Activated CD8-positive, alpha-beta T cell treated with anti-CD3 and anti-CD28 coated beads for 36 hours (primary cell): ENCODE results near the gene MDC1. TPM values are rescaled to one million over a fixed set of nuclear protein-coding genes. Genes with fewer than 3 reads are reported as not detected.

Experiments used
- ATAC-seq: fragments of 200-7000 bp; cut with Tn5 transposase; one replicate; pipeline ENCODE4 v1.10.0; 2021; ENCODE audit warnings: mild to moderate bottlenecking, moderate library complexity
- CTCF ChIA-PET: fragments of 350-600 bp; sonication (Branson Sonifier 250); formaldehyde crosslinking; loops from one replicate; lab custom pipeline; 2021; ENCODE audit warnings: antibody characterized with exemption; lab: Charles Lee
- POLR2A ChIA-PET: fragments of 350-600 bp; sonication (Branson Sonifier 250); formaldehyde crosslinking; loops from one replicate; lab custom pipeline; 2021; ENCODE audit warnings: antibody characterized with exemption; lab: Charles Lee
- DNase-seq: peaks from one replicate; pipeline ENCODE4 v3.0.0-alpha.2; 2020
- H3K27ac Mint-ChIP-seq: one replicate; pipeline ENCODE4 v1.8.0; 2021; ENCODE audit warnings: mild to moderate bottlenecking, mixed read lengths
- H3K27me3 Mint-ChIP-seq: one replicate; pipeline ENCODE4 v1.8.0; 2021; ENCODE audit warnings: mixed read lengths
- H3K36me3 Mint-ChIP-seq: one replicate; pipeline ENCODE4 v1.8.0; 2021; ENCODE audit warnings: low read depth, mixed read lengths
- H3K4me1 Mint-ChIP-seq: one replicate; pipeline ENCODE4 v1.8.0; 2021; ENCODE audit warnings: low read depth, mixed read lengths
- H3K4me3 Mint-ChIP-seq: one replicate; pipeline ENCODE4 v1.8.0; 2021; ENCODE audit warnings: mild to moderate bottlenecking, moderate library complexity, mixed read lengths
- H3K9me3 Mint-ChIP-seq: one replicate; pipeline ENCODE4 v1.8.0; 2021; ENCODE audit warnings: mixed read lengths
- CTCF ChIP-seq: fragments of 200-600 bp; IDR thresholded peaks from one replicate; pipeline ENCODE4 v1.8.0; 2022; ENCODE audit warnings: antibody characterized with exemption, mild to moderate bottlenecking
- intact Hi-C: fragments of 100-400 bp; cut with micrococcal nuclease; formaldehyde crosslinking; loops from one replicate; pipeline ENCODE4 v1.10.0; 2022
- total RNA-seq, 2 experiments: library from RNA; stranded (reverse); gene quantifications; one replicate each; pipeline ENCODE4 v1.2.3, GENCODE V29; 2021

MDC1 gene
- total RNA-seq, 2 experiments from 2014 or later, result 80.4 to 90.7 TPM

- no peaks in the 10 kb centered on the region for H3K27me3 Mint-ChIP-seq
- H3K4me1 Mint-ChIP-seq, result peaks cover 14% of the 10 kb centered on the region
- intact Hi-C loops, result loop anchor here (5.0 kb wide), 2 partner anchors 66 to 129 kb away; partner anchors contain the start of genes MRPS18B and PPP1R10
- no peak for ATAC-seq
- no peaks in the 10 kb centered on the region for H3K9me3 Mint-ChIP-seq
- TF ChIP-seq CTCF, result no peak
- ChIA-PET CTCF (interaction anchor here (2.1 to 18.6 kb wide), 2 partner anchors 11 to 46 kb away, joined by 9 to 704 read pairs; partner anchors contain the start of genes DHX16, MDC1 and TUBB), POLR2A (interaction anchor here (0.6 to 15.7 kb wide), 11 partner anchors 9 to 193 kb away, joined by 3 to 500 read pairs (median 5); partner anchors contain the start of genes IER3, MDC1 and TUBB)
- no peak for DNase-seq
- peak overlapping the region; percentile 95 for H3K27ac Mint-ChIP-seq
- H3K36me3 Mint-ChIP-seq, result peaks cover 88% of the 10 kb centered on the region
- peak overlapping the region; percentile 88 for H3K4me3 Mint-ChIP-seq
Measured at GRCh38 chr6:30683183-30683979, 33.7 kb downstream of the MDC1 start.

- ChIA-PET CTCF (interaction anchor here (1.2 to 18.6 kb wide), 4 partner anchors 10 to 137 kb away, joined by 3 to 704 read pairs (median 7); partner anchors contain the start of genes DHX16, MDC1 and TUBB), POLR2A (interaction anchor here (0.6 to 15.7 kb wide), 16 partner anchors 8 to 192 kb away, joined by 3 to 500 read pairs (median 5); partner anchors contain the start of genes IER3, MDC1, NRM and TUBB)
- TF ChIP-seq CTCF, result no peak
- H3K36me3 Mint-ChIP-seq, result peaks cover 83% of the 10 kb centered on the region
- H3K9me3 Mint-ChIP-seq, result no peaks in the 10 kb centered on the region
- ATAC-seq (peak; percentile 69), DNase-seq (peak; percentile 95)
- H3K4me1 Mint-ChIP-seq, result peaks cover 5% of the 10 kb centered on the region
- no peaks in the 10 kb centered on the region for H3K27me3 Mint-ChIP-seq
- H3K4me3 Mint-ChIP-seq, result peak overlapping the region; percentile 88
- H3K27ac Mint-ChIP-seq, result peak overlapping the region; percentile 95
- intact Hi-C loops, result loop anchor here (1.0 to 5.0 kb wide), 3 partner anchors 35 to 130 kb away; partner anchors contain the start of genes MDC1, MRPS18B and PPP1R10
Measured at GRCh38 chr6:30682143-30683117, 34.7 kb downstream of the MDC1 start.

GRCh38 chr6:30681766-30682142 lies 35.3 kb downstream of the MDC1 start:
- H3K27me3 Mint-ChIP-seq, result no peaks in the 10 kb centered on the region
- no peak for TF ChIP-seq CTCF
- peak overlapping the region; percentile 95 for H3K27ac Mint-ChIP-seq
- intact Hi-C loops, result loop anchor here (1.0 to 5.0 kb wide), 3 partner anchors 36 to 131 kb away; partner anchors contain the start of genes MDC1, MRPS18B and PPP1R10
- ChIA-PET POLR2A (interaction anchor here (0.5 to 15.7 kb wide), 12 partner anchors 9 to 133 kb away, joined by 3 to 500 read pairs (median 6); partner anchors contain the start of genes DHX16, IER3, MDC1 and MRPS18B), CTCF (interaction anchor here (1.2 to 18.6 kb wide), 4 partner anchors 9 to 138 kb away, joined by 3 to 704 read pairs (median 7); partner anchors contain the start of genes DHX16, MDC1 and TUBB)
- peak overlapping the region; percentile 88 for H3K4me3 Mint-ChIP-seq
- no peaks in the 10 kb centered on the region for H3K9me3 Mint-ChIP-seq
- ATAC-seq (peak; percentile 1), DNase-seq (peak; percentile 45)
- H3K4me1 Mint-ChIP-seq, result peaks cover 5% of the 10 kb centered on the region
- H3K36me3 Mint-ChIP-seq, result peaks cover 87% of the 10 kb centered on the region

- intact Hi-C loops, result loop anchor here (2.0 to 5.0 kb wide), 3 partner anchors 51 to 132 kb away; partner anchors contain the start of genes MRPS18B and PPP1R10
- H3K4me3 Mint-ChIP-seq, result peak overlapping the region; percentile 88
- TF ChIP-seq CTCF, result no peak
- no peaks in the 10 kb centered on the region for H3K9me3 Mint-ChIP-seq
- no peaks in the 10 kb centered on the region for H3K27me3 Mint-ChIP-seq
- DNase-seq (no peak), ATAC-seq (no peak)
- H3K36me3 Mint-ChIP-seq, result peaks cover 82% of the 10 kb centered on the region
- ChIA-PET POLR2A (interaction anchor here (1.0 to 15.7 kb wide), 8 partner anchors 8 to 66 kb away, joined by 3 to 500 read pairs (median 8); partner anchors contain the start of genes DHX16, MDC1, MRPS18B and TUBB), CTCF (interaction anchor here (0.7 to 18.6 kb wide), 18 partner anchors 10 to 411 kb away, joined by 3 to 704 read pairs (median 5); partner anchors contain the start of genes GNL1, MDC1, NRM and TUBB)
- H3K27ac Mint-ChIP-seq, result peak overlapping the region; percentile 95
- peaks cover 11% of the 10 kb centered on the region for H3K4me1 Mint-ChIP-seq
Measured at GRCh38 chr6:30679765-30680535, 37.1 kb downstream of the MDC1 start.
